ENCODE results near the gene MFSD2A. TPM values are rescaled to one million over a fixed set of nuclear protein-coding genes. Genes with fewer than 3 reads are reported as not detected.

The MFSD2A gene
- total RNA-seq, 2 donors from 2014 or later, result 5.8 to 13.1 TPM

DNA sequence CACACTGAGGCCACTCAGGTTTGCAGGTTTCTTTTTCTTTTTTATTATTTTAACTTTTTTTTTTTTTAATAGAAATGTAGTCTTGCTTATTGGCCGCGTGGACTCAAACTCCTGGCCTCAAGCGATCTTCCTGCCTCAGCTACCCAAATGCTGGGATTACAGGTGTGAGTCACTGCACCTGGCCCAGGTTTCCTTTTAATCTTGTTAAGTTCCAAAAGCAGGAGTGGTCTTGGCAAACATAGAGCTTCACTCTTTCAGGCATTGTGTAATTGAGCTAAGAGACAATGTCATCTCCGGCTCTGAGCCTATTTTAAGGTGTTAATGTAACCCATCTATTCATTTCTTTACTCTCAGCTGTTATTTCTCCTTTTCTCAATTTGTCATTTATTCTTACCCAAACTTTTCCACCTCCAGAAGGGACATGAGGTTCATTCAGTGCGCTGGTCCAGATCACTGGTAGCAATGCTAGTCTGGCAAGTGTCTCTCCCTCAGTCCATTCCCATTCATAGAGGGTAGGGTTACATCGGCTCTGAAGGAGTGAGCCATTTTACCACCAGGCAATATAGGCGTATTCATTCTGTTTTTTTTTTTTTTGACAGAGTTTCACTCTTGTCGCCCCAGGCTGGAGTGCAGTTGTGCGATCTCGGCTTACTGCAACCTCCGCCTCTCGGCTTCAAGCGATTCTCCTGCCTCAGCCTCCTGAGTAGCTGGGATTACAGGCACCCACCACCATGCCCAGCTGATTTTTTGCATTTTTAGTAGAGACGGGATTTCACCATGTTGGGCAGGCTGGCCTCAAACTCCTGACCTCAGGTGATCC lies 11.3 kb upstream of the MFSD2A start:
- no peaks in the 10 kb centered on the region for H3K27me3 ChIP-seq (replicated peaks; ENCODE audit: insufficient read depth)
- no peak for ATAC-seq (ENCODE audit: insufficient number of reproducible peaks, low FRiP score, low read depth)
- no peak overlapping the region for H3K4me3 ChIP-seq
- TF ChIP-seq, protein P1, sequence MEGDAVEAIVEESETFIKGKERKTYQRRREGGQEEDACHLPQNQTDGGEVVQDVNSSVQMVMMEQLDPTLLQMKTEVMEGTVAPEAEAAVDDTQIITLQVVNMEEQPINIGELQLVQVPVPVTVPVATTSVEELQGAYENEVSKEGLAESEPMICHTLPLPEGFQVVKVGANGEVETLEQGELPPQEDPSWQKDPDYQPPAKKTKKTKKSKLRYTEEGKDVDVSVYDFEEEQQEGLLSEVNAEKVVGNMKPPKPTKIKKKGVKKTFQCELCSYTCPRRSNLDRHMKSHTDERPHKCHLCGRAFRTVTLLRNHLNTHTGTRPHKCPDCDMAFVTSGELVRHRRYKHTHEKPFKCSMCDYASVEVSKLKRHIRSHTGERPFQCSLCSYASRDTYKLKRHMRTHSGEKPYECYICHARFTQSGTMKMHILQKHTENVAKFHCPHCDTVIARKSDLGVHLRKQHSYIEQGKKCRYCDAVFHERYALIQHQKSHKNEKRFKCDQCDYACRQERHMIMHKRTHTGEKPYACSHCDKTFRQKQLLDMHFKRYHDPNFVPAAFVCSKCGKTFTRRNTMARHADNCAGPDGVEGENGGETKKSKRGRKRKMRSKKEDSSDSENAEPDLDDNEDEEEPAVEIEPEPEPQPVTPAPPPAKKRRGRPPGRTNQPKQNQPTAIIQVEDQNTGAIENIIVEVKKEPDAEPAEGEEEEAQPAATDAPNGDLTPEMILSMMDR (IDR thresholded peaks at IDR 0.05), result no peak
- H3K9me3 ChIP-seq, result no peaks in the 10 kb centered on the region
- H3K4me1 ChIP-seq (ENCODE audit: control insufficient read depth in 1 of 2, low read depth in 2 of 2), result no peaks in the 10 kb centered on the region
- no peak overlapping the region for H3K27ac ChIP-seq
- DNase-seq (ENCODE audit: low spot score), result no peak
- H3K36me3 ChIP-seq, result no peaks in the 10 kb centered on the region

GRCh38 chr1:39944410-39945112 lies 10.4 kb upstream of the MFSD2A start:
- no peak for DNase-seq (ENCODE audit: low spot score)
- no peak for ATAC-seq (ENCODE audit: insufficient number of reproducible peaks, low FRiP score, low read depth)
- Histone ChIP-seq H3K27ac (no peak overlapping the region), H3K9me3 (no peaks in the 10 kb centered on the region), H3K27me3 (replicated peaks; ENCODE audit: insufficient read depth) (no peaks in the 10 kb centered on the region), H3K36me3 (no peaks in the 10 kb centered on the region), H3K4me3 (no peak overlapping the region), H3K4me1 (ENCODE audit: control insufficient read depth in 1 of 2, low read depth in 2 of 2) (no peaks in the 10 kb centered on the region)
- TF ChIP-seq, protein P1 (IDR thresholded peaks at IDR 0.05), result no peak

DNA sequence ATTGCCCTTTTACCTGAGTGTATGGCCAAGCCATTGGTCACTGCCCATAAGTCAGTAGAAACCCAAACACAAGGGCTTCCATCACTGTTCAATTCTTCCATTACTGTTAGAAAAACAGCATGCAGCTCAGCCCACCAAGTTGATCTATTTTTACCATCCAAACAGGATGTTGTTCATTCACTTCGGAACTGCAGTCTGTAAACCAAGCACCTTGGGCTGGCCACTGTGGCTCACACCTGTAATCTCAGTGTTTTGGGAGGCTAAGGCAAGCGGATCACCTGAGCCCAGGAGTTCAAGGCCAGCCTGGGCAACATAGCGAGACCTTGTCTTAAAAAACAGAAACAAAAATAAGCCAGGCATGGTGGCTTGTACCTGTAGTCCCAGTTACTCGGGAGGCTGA lies 8.7 kb upstream of the MFSD2A start:
- Histone ChIP-seq H3K4me1 (ENCODE audit: control insufficient read depth in 1 of 2, low read depth in 2 of 2) (no peaks in the 10 kb centered on the region), H3K9me3 (no peaks in the 10 kb centered on the region), H3K36me3 (no peaks in the 10 kb centered on the region), H3K27me3 (replicated peaks; ENCODE audit: insufficient read depth) (no peaks in the 10 kb centered on the region), H3K4me3 (no peak overlapping the region), H3K27ac (no peak overlapping the region)
- DNase-seq (ENCODE audit: low spot score) (no peak), ATAC-seq (ENCODE audit: insufficient number of reproducible peaks, low FRiP score, low read depth) (no peak)
- TF ChIP-seq, protein P1 (IDR thresholded peaks at IDR 0.05), result no peak

DNA sequence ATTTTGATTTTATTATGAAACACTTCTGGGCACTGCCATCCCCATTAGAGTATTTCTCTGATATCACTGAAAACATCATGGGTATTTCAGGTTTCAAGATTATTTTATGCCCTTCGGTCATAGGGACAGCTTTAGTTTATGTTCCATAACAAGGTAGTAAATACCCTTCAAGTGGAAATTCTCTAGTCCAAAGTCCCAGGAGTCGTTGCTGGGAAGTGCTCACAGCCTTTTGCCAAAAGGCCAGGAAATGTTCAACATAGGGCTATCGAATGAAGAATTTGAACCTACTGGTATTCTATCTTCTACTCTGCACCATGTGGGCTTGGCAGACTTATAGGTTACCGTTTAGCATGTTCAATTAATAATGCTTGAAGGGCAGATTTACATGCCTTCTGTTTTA lies 7.7 kb upstream of the MFSD2A start:
- TF ChIP-seq, protein P1 (IDR thresholded peaks at IDR 0.05), result no peak
- Histone ChIP-seq H3K4me3 (no peak overlapping the region), H3K27me3 (replicated peaks; ENCODE audit: insufficient read depth) (no peaks in the 10 kb centered on the region), H3K27ac (no peak overlapping the region), H3K4me1 (ENCODE audit: control insufficient read depth in 1 of 2, low read depth in 2 of 2) (no peaks in the 10 kb centered on the region), H3K36me3 (no peaks in the 10 kb centered on the region), H3K9me3 (no peaks in the 10 kb centered on the region)
- DNase-seq (ENCODE audit: low spot score) (no peak), ATAC-seq (ENCODE audit: insufficient number of reproducible peaks, low FRiP score, low read depth) (no peak)

DNA sequence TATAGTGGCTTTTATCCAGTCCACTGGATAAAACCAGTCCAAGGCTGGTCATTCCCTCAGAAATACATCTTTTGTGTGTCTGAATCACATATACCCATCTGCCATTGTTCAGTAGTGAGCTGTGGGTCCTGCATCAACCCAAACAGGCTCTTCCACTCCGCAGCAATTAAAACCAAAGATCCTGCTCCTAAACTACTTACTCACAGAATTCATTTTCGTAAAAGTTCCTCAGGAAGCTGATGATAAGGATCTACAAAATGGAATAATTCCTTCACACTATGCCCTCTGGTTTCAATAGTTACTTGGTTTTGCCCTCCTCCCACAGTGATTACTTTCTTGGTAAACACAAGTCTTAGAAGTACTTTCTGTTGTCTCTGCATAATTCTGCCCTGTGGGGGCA lies 5.1 kb upstream of the MFSD2A start:
- no peak for DNase-seq (ENCODE audit: low spot score)
- no peak for ATAC-seq (ENCODE audit: insufficient number of reproducible peaks, low FRiP score, low read depth)
- no peaks in the 10 kb centered on the region for H3K9me3 ChIP-seq
- peaks cover 0 to 3% of the 10 kb centered on the region in 2 donors for H3K4me1 ChIP-seq (ENCODE audit: control insufficient read depth in 1 of 2, low read depth in 2 of 2)
- no peaks in the 10 kb centered on the region for H3K27me3 ChIP-seq (replicated peaks; ENCODE audit: insufficient read depth)
- H3K36me3 ChIP-seq, result no peaks in the 10 kb centered on the region
- TF ChIP-seq, protein P1 (IDR thresholded peaks at IDR 0.05), result no peak
- no peak overlapping the region for H3K27ac ChIP-seq
- H3K4me3 ChIP-seq, result no peak overlapping the region

Data from thoracic aorta (tissue), 2 donors.